Subcutaneous adipose tissue (tissue), 4 donors: ENCODE results near the gene TMX3. TPM values are rescaled to one million over a fixed set of nuclear protein-coding genes. Genes with fewer than 3 reads are reported as not detected.

ENCODE experiments used
- CTCF ChIP-seq: fragments of 450-650 bp; IDR thresholded peaks from one replicate; pipeline ENCODE4 v1.5.1; 2016; ENCODE audit warnings: low read depth, mild to moderate bottlenecking, control low read depth, antibody characterized with exemption, moderate library complexity
- total RNA-seq, 4 donors: library from RNA; depleted of rRNA; stranded (reverse); fragments of >200 nt; gene quantifications; one replicate each; pipeline ENCODE4 v1.1.0, GENCODE V29; 2016

Gene TMX3
- total RNA-seq, 4 donors from 2014 or later = 44.6 to 89.8 (median 58.8) TPM

GRCh38 chr18:68739462-68739861 is 24.6 kb upstream of the TMX3 start:
- no peak for TF ChIP-seq CTCF

GRCh38 chr18:68738564-68738963 is 23.7 kb upstream of the TMX3 start:
- no peak for TF ChIP-seq CTCF

- no peak for TF ChIP-seq CTCF
Measured at GRCh38 chr18:68735483-68736343, 20.8 kb upstream of the TMX3 start.

GRCh38 chr18:68734308-68734707 is 19.4 kb upstream of the TMX3 start:
- no peak for TF ChIP-seq CTCF

- no peak for TF ChIP-seq CTCF
Measured at GRCh38 chr18:68733707-68734106, 18.8 kb upstream of the TMX3 start.

GRCh38 chr18:68728081-68728700 is 13.3 kb upstream of the TMX3 start:
- no peak for TF ChIP-seq CTCF

- no peak for TF ChIP-seq CTCF
Measured at GRCh38 chr18:68727506-68727905, 12.6 kb upstream of the TMX3 start.
